Measurements from ENCODE around the gene ADGRA3. TPM values are rescaled to one million over a fixed set of nuclear protein-coding genes. Genes with fewer than 3 reads are reported as not detected.

The ADGRA3 gene
- polyA plus RNA-seq, 1 donor from 2014 or later: 40.5 TPM

- no peak overlapping the region for H3K9ac ChIP-seq (ENCODE audit: low read length)
- no peak overlapping the region for H2AFZ ChIP-seq (ENCODE audit: low read depth, low read length)
- no peaks in the 10 kb centered on the region for H4K20me1 ChIP-seq (ENCODE audit: insufficient read depth)
- H3K79me2 ChIP-seq (replicated peaks; ENCODE audit: insufficient read depth, low read length): no peaks in the 10 kb centered on the region
- H3K9me2 ChIP-seq (ENCODE audit: insufficient read depth, low read length): no peaks in the 10 kb centered on the region
- no peaks in the 10 kb centered on the region for H3K36me3 ChIP-seq (ENCODE audit: insufficient read depth, low read length)
- H3K27me3 ChIP-seq (ENCODE audit: insufficient read depth, low read depth, low read length): no peaks in the 10 kb centered on the region
- H3K4me2 ChIP-seq (ENCODE audit: low read length): no peak overlapping the region
- TF ChIP-seq CTCF (IDR thresholded peaks at IDR 0.05; ENCODE audit: poor library complexity, severe bottlenecking) (no peak), EP300 (conservative IDR thresholded peaks at IDR 0.05; ENCODE audit: poor library complexity, severe bottlenecking) (no peak), RAD21 (conservative IDR thresholded peaks at IDR 0.05) (no peak), MXI1 (conservative IDR thresholded peaks at IDR 0.05; ENCODE audit: poor library complexity, severe bottlenecking) (no peak), EZH2 (IDR thresholded peaks at IDR 0.05; ENCODE audit: borderline replicate concordance, insufficient read depth, low read length, poor library complexity, severe bottlenecking) (no peak), REST (IDR thresholded peaks at IDR 0.05; ENCODE audit: borderline replicate concordance) (no peak)
- no peak overlapping the region for H3K27ac ChIP-seq (ENCODE audit: low read length)
- no peaks in the 10 kb centered on the region for H3F3A ChIP-seq (ENCODE audit: insufficient read depth, low read length, poor library complexity, severe bottlenecking)
- H3K4me3 ChIP-seq (ENCODE audit: low read length): no peak overlapping the region
- H3K9me3 ChIP-seq (ENCODE audit: low read length): no peaks in the 10 kb centered on the region
Measured at GRCh38 chr4:22414833-22415232, 101.0 kb downstream of the ADGRA3 start.

- no peaks in the 10 kb centered on the region for H3K9me3 ChIP-seq (ENCODE audit: low read length)
- no peak overlapping the region for H3K27ac ChIP-seq (ENCODE audit: low read length)
- H3K36me3 ChIP-seq (ENCODE audit: insufficient read depth, low read length): no peaks in the 10 kb centered on the region
- TF ChIP-seq POLR2AphosphoS5 (IDR thresholded peaks at IDR 0.05): no peak
- no peak for TF ChIP-seq CTCF (IDR thresholded peaks at IDR 0.05; ENCODE audit: poor library complexity, severe bottlenecking)
- no peak for TF ChIP-seq RAD21 (conservative IDR thresholded peaks at IDR 0.05)
- no peak for TF ChIP-seq MXI1 (conservative IDR thresholded peaks at IDR 0.05; ENCODE audit: poor library complexity, severe bottlenecking)
- TF ChIP-seq EP300 (conservative IDR thresholded peaks at IDR 0.05; ENCODE audit: poor library complexity, severe bottlenecking): no peak
- TF ChIP-seq SMC3 (conservative IDR thresholded peaks at IDR 0.05; ENCODE audit: poor library complexity): no peak
- TF ChIP-seq REST (IDR thresholded peaks at IDR 0.05; ENCODE audit: borderline replicate concordance): no peak
- TF ChIP-seq TAF1 (IDR thresholded peaks at IDR 0.05; ENCODE audit: low read depth): no peak
- no peak for TF ChIP-seq EZH2 (IDR thresholded peaks at IDR 0.05; ENCODE audit: borderline replicate concordance, insufficient read depth, low read length, poor library complexity, severe bottlenecking)
- no peak overlapping the region for H3K4me2 ChIP-seq (ENCODE audit: low read length)
- H3F3A ChIP-seq (ENCODE audit: insufficient read depth, low read length, poor library complexity, severe bottlenecking): no peaks in the 10 kb centered on the region
- H3K4me3 ChIP-seq (ENCODE audit: low read length): no peak overlapping the region
- no peak overlapping the region for H3K9ac ChIP-seq (ENCODE audit: low read length)
- no peaks in the 10 kb centered on the region for H3K79me2 ChIP-seq (replicated peaks; ENCODE audit: insufficient read depth, low read length)
- H3K9me2 ChIP-seq (ENCODE audit: insufficient read depth, low read length): no peaks in the 10 kb centered on the region
- no peaks in the 10 kb centered on the region for H4K20me1 ChIP-seq (ENCODE audit: insufficient read depth)
- H3K27me3 ChIP-seq (ENCODE audit: insufficient read depth, low read depth, low read length): no peaks in the 10 kb centered on the region
- no peak overlapping the region for H2AFZ ChIP-seq (ENCODE audit: low read depth, low read length)
Measured at GRCh38 chr4:22413471-22413870, 102.4 kb downstream of the ADGRA3 start.
